IMR-90 (cell line): ENCODE data around the gene CCDC83. TPM values are rescaled to one million over a fixed set of nuclear protein-coding genes. Genes with fewer than 3 reads are reported as not detected.

Experiments used
- ATAC-seq: fragments of 200-7000 bp; cut with Tn5 transposase; 2 replicates; pipeline ENCODE4 v1.9.1; 2020; ENCODE audit warnings: low read depth, mild to moderate bottlenecking, moderate library complexity
- BruUV-seq: library from RNA; stranded (reverse); fragments of 400-500 nt; replicated peaks from 2 replicates; lab custom pipeline; 2021; lab: Mats Ljungman, UMichigan
- CTCF ChIA-PET: fragments of 300-600 bp; formaldehyde crosslinking; extraction: SDS; loops from one replicate; lab custom pipeline; 2021; ENCODE audit warnings: antibody characterized with exemption; lab: Yijun Ruan, JAX
- POLR2A ChIA-PET: fragments of 300-600 bp; sonication (Branson Sonifier 250); formaldehyde crosslinking; loops from one replicate; lab custom pipeline; 2022; ENCODE audit warnings: antibody characterized with exemption; ENCODE audit not compliant: unreplicated experiment; lab: Charles Lee
- DNase-seq: peaks from one replicate; pipeline ENCODE4 v3.0.0; 2013
- H2AFZ ChIP-seq: replicated peaks from 2 replicates; pipeline ENCODE3; 2013; ENCODE audit warnings: low read length, mild to moderate bottlenecking; ENCODE audit not compliant: poor library complexity
- H2AK5ac ChIP-seq: 2 replicates; pipeline ENCODE4 v1.6.1; 2013; ENCODE audit warnings: low read depth, low read length, inconsistent platforms
- H2AK9ac ChIP-seq: replicated peaks from 2 replicates; pipeline ENCODE3; 2013; ENCODE audit warnings: mild to moderate bottlenecking, low read depth, low read length, moderate library complexity; ENCODE audit not compliant: poor library complexity
- H2BK120ac ChIP-seq: 2 replicates; pipeline ENCODE4 v1.6.1; 2013; ENCODE audit warnings: low read depth, low read length, inconsistent platforms
- H2BK15ac ChIP-seq: 3 replicates; pipeline ENCODE4 v1.6.1; 2013; ENCODE audit warnings: low read depth, low read length, inconsistent platforms
- H2BK20ac ChIP-seq: 2 replicates; pipeline ENCODE4 v1.6.1; 2013; ENCODE audit warnings: low read depth, mild to moderate bottlenecking, inconsistent platforms, low read length, moderate library complexity
- H2BK5ac ChIP-seq: 2 replicates; pipeline ENCODE4 v1.6.1; 2013; ENCODE audit warnings: mild to moderate bottlenecking, low read depth, low read length, inconsistent platforms; ENCODE audit not compliant: poor library complexity, severe bottlenecking
- H3K14ac ChIP-seq: replicated peaks from 2 replicates; pipeline ENCODE4 v1.6.1; 2013; ENCODE audit warnings: low read depth, low read length, inconsistent platforms
- H3K18ac ChIP-seq: 2 replicates; pipeline ENCODE4 v1.6.1; 2013; ENCODE audit warnings: low read depth, low read length, control low read depth
- H3K23ac ChIP-seq: 2 replicates; pipeline ENCODE4 v1.6.1; 2013; ENCODE audit warnings: low read depth, low read length, inconsistent platforms
- H3K27ac ChIP-seq: 2 replicates; pipeline ENCODE4 v1.5.1; 2013; ENCODE audit warnings: mild to moderate bottlenecking, control low read depth, low read length; ENCODE audit not compliant: insufficient read depth
- H3K27me3 ChIP-seq: 2 replicates; pipeline ENCODE4 v1.6.1; 2013; ENCODE audit warnings: low read length; ENCODE audit not compliant: control insufficient read depth, insufficient read depth
- H3K36me3 ChIP-seq: 2 replicates; pipeline ENCODE4 v1.6.1; 2013; ENCODE audit warnings: low read length, mixed read lengths; ENCODE audit not compliant: control insufficient read depth, insufficient read depth
- H3K4ac ChIP-seq: 2 replicates; pipeline ENCODE4 v1.6.1; 2013; ENCODE audit warnings: low read depth, low read length, inconsistent platforms
- H3K4me1 ChIP-seq: 2 replicates; pipeline ENCODE4 v1.6.1; 2013; ENCODE audit warnings: low read length, mixed read lengths; ENCODE audit not compliant: control insufficient read depth, insufficient read depth
- H3K4me2 ChIP-seq: 2 replicates; pipeline ENCODE4 v1.6.1; 2013; ENCODE audit warnings: low read depth, mild to moderate bottlenecking, control low read depth, low read length, moderate library complexity
- H3K4me3 ChIP-seq: 2 replicates; pipeline ENCODE4 v1.5.1; 2013; ENCODE audit warnings: low read depth, mild to moderate bottlenecking, control low read depth, low read length, moderate library complexity; ENCODE audit not compliant: insufficient read depth
- H3K56ac ChIP-seq: 2 replicates; pipeline ENCODE4 v1.6.1; 2013; ENCODE audit warnings: low read length, inconsistent platforms; ENCODE audit not compliant: insufficient read depth; ENCODE audit errors: extremely low read depth
- H3K79me1 ChIP-seq, 2 experiments: 2 replicates each; pipeline ENCODE4 v1.6.1; 2013; ENCODE audit warnings: low read length in 2 of 2, inconsistent platforms in 1 of 2, low read depth in 1 of 2
- H3K9ac ChIP-seq: 2 replicates; pipeline ENCODE4 v1.6.1; 2013; ENCODE audit warnings: low read depth, low read length, control low read depth
- H3K9me1 ChIP-seq: 2 replicates; pipeline ENCODE4 v1.6.1; 2013; ENCODE audit warnings: low read length, inconsistent platforms; ENCODE audit not compliant: insufficient read depth
- H3K9me3 ChIP-seq: 2 replicates; pipeline ENCODE4 v1.6.1; 2013; ENCODE audit warnings: low read length; ENCODE audit not compliant: control insufficient read depth, insufficient read depth
- H4K20me1 ChIP-seq: 2 replicates; pipeline ENCODE4 v1.6.1; 2013; ENCODE audit warnings: low read length, inconsistent platforms; ENCODE audit not compliant: insufficient read depth
- H4K5ac ChIP-seq: 2 replicates; pipeline ENCODE4 v1.6.1; 2013; ENCODE audit warnings: mild to moderate bottlenecking, low read depth, low read length, control low read depth
- H4K8ac ChIP-seq, 2 experiments: 2 replicates each; pipeline ENCODE4 v1.6.1; 2013; ENCODE audit warnings: low read depth in 2 of 2, low read length in 2 of 2, control low read depth in 1 of 2, inconsistent platforms in 1 of 2
- H4K91ac ChIP-seq: 2 replicates; pipeline ENCODE4 v1.6.1; 2013; ENCODE audit warnings: low read depth, low read length, inconsistent platforms; ENCODE audit not compliant: insufficient read depth
- BHLHE40 ChIP-seq: fragments of 150-350 bp; IDR thresholded peaks from 2 replicates; pipeline ENCODE4 v1.6.1; 2016; ENCODE audit warnings: mild to moderate bottlenecking, low read depth, low read length
- CEBPB ChIP-seq: IDR thresholded peaks from 2 replicates; pipeline ENCODE4 v1.6.1; 2012; ENCODE audit warnings: low read depth, low read length, improper control_type of control experiment
- CHD1 ChIP-seq: IDR thresholded peaks from 2 replicates; pipeline ENCODE4 v1.6.1; 2012; ENCODE audit warnings: low read depth, low read length, improper control_type of control experiment
- FOS ChIP-seq: fragments of 150-350 bp; IDR thresholded peaks from 2 replicates; pipeline ENCODE4 v1.6.1; 2016; ENCODE audit warnings: low read depth, low read length
- MAFK ChIP-seq: IDR thresholded peaks from 2 replicates; pipeline ENCODE4 v1.6.1; 2012; ENCODE audit warnings: low read depth, low read length, improper control_type of control experiment
- MAZ ChIP-seq: IDR thresholded peaks from 2 replicates; pipeline ENCODE4 v1.6.1; 2012; ENCODE audit warnings: low read depth, mild to moderate bottlenecking, low read length, improper control_type of control experiment, moderate library complexity, borderline replicate concordance
- NFE2L2 ChIP-seq: fragments of 150-350 bp; IDR thresholded peaks from 2 replicates; pipeline ENCODE4 v1.6.1; 2016; ENCODE audit warnings: low read depth, mild to moderate bottlenecking, low read length
- POLR2A ChIP-seq: IDR thresholded peaks from 2 replicates; pipeline ENCODE4 v1.6.1; 2012; ENCODE audit warnings: mild to moderate bottlenecking, low read depth, low read length
- RFX5 ChIP-seq: IDR thresholded peaks from 2 replicates; pipeline ENCODE4 v1.8.0; 2012; ENCODE audit warnings: low read depth, mild to moderate bottlenecking, low read length, moderate library complexity
- SMC3 ChIP-seq: fragments of 150-350 bp; IDR thresholded peaks from 2 replicates; pipeline ENCODE4 v1.6.1; 2016; ENCODE audit warnings: low read depth, mild to moderate bottlenecking, antibody characterized with exemption, low read length, moderate library complexity
- WGBS, 2 experiments: methylation state at CpG; one replicate each; pipeline versions ENCODE4 v1.1.5 to v1.1.7; 2013; ENCODE audit warnings: missing lambda C conversion rate in 2 of 2; ENCODE audit not compliant: insufficient read length in 1 of 2; ENCODE audit errors: extremely low coverage in 2 of 2; 5-methylcytosine and 5-hydroxymethylcytosine counted together
- dilution Hi-C: fragments of 300-500 bp; cut with HindIII; formaldehyde crosslinking; loops from one replicate; pipeline ENCODE4 v1.14.3; 2018; ENCODE audit warnings: low sequenced_read_pairs; ENCODE audit not compliant: unreplicated experiment
- in situ Hi-C: fragments of 300-500 bp; cut with MboI; formaldehyde crosslinking; loops from 3 replicates; pipeline ENCODE4 v1.14.3; 2019; ENCODE audit warnings: low sequenced_read_pairs, inconsistent platforms, mixed read lengths
- intact Hi-C: fragments of 100-400 bp; cut with micrococcal nuclease; formaldehyde crosslinking; loops from 2 replicates; pipeline ENCODE4 v1.10.0; 2022
- polyA plus RNA-seq, 3 experiments: library from polyadenylated mRNA; depleted of rRNA; stranded (reverse); fragments of >200 nt; gene quantifications; 2 replicates each; pipeline ENCODE4 v1.2.3, GENCODE V29; 2012; ENCODE audit warnings: low replicate concordance in 1 of 3
- total RNA-seq: library from RNA; depleted of rRNA; stranded (reverse); fragments of >200 nt; gene quantifications from 2 replicates; pipeline ENCODE4 v1.2.3, GENCODE V29; 2012
- TF ChIP-seq, protein P1 (sequence below): fragments of 150-350 bp; IDR thresholded peaks from 2 replicates; pipeline ENCODE4 v1.6.1; 2016; ENCODE audit warnings: low read depth, mild to moderate bottlenecking, low read length, moderate library complexity, borderline replicate concordance
- TF ChIP-seq, protein P2 (sequence below): fragments of 150-350 bp; IDR thresholded peaks from 2 replicates; pipeline ENCODE4 v1.6.1; 2017; ENCODE audit warnings: mild to moderate bottlenecking, antibody characterized with exemption, low read length, low read depth

The CCDC83 gene
- total and polyA plus RNA-seq, 2 of the 4 experiments (the other 2 are of a cell fraction): not detected

DNA sequence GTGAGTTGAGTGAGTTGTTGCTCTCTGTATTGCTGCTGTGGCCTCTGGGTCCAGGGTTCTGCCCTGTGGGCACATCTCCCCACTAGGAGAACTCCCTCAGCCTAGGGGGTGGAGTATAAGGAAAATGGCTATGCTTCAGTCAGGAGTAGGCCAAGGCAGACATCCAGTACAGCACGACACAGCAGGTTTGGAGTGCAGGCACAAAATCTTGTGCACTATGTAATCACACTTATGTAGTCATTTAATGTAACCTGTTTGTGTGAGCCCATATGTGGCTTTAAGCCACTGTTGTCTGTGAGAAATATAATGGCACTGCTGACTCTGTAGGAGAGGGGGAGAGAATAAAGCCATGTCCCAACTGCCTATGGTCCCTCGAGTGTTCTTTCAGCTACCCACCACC is 90.1 kb downstream of the CCDC83 start:
- Histone ChIP-seq H4K8ac (no peak overlapping the region), H2AK9ac (no peak overlapping the region), H2BK20ac (no peak overlapping the region), H2AK5ac (no peak overlapping the region), H3K9ac (no peak overlapping the region), H3K56ac (no peak overlapping the region), H3K27ac (no peak overlapping the region), H2AFZ (no peak overlapping the region), H2BK5ac (no peak overlapping the region), H4K5ac (no peak overlapping the region), H3K36me3 (no peaks in the 10 kb centered on the region), H3K79me1 (0 out of 4 replicates have a peak, but pooled peaks cover 0 to 3% of the 10 kb centered on the region in 2 experiments), H3K14ac (no peak overlapping the region), H3K9me3 (no peaks in the 10 kb centered on the region), H3K23ac (no peak overlapping the region), H3K4me3 (no peak overlapping the region), H3K9me1 (peaks cover 5% of the 10 kb centered on the region), H3K27me3 (no peaks in the 10 kb centered on the region), H3K4ac (no peak overlapping the region), H3K18ac (no peak overlapping the region), H2BK15ac (no peak overlapping the region), H4K91ac (no peak overlapping the region), H3K4me1 (peaks cover 14% of the 10 kb centered on the region), H2BK120ac (no peak overlapping the region), H3K4me2 (no peak overlapping the region), H4K20me1 (peaks cover 4% of the 10 kb centered on the region; the same call in 1 of the 2 replicates)
- intact Hi-C loops: no loop called here
- 67% methylated on average over 1 of the region's 2 CpGs; no CpG with 5 or more reads in 1 of the 2 experiments for WGBS, 2 experiments
- TF ChIP-seq BHLHE40 (no peak), CHD1 (no peak), FOS (no peak), RFX5 (no peak), SMC3 (no peak), MAZ (no peak), NFE2L2 (no peak), MAFK (no peak), POLR2A (no peak), CEBPB (no peak)
- TF ChIP-seq, protein P1, sequence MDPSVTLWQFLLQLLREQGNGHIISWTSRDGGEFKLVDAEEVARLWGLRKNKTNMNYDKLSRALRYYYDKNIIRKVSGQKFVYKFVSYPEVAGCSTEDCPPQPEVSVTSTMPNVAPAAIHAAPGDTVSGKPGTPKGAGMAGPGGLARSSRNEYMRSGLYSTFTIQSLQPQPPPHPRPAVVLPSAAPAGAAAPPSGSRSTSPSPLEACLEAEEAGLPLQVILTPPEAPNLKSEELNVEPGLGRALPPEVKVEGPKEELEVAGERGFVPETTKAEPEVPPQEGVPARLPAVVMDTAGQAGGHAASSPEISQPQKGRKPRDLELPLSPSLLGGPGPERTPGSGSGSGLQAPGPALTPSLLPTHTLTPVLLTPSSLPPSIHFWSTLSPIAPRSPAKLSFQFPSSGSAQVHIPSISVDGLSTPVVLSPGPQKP: no peak
- TF ChIP-seq, protein P2, sequence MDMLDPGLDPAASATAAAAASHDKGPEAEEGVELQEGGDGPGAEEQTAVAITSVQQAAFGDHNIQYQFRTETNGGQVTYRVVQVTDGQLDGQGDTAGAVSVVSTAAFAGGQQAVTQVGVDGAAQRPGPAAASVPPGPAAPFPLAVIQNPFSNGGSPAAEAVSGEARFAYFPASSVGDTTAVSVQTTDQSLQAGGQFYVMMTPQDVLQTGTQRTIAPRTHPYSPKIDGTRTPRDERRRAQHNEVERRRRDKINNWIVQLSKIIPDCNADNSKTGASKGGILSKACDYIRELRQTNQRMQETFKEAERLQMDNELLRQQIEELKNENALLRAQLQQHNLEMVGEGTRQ: no peak
- no TSS peak for BruUV-seq
- in situ Hi-C loops: no loop called here
- dilution Hi-C loops: no loop called here
- CTCF ChIA-PET: interaction anchor here (0.7 kb wide), 1 partner anchor 67 kb away, joined by 3 read pairs; no protein-coding TSS in a partner anchor
- POLR2A ChIA-PET: no interaction called here
- no peak for ATAC-seq
- no peak for DNase-seq
